Ovary (tissue), 9 donors: ENCODE measurements around the gene SLC12A2. TPM values are rescaled to one million over a fixed set of nuclear protein-coding genes. Genes with fewer than 3 reads are reported as not detected.

Experiments
- DNase-seq, 5 donors: peaks; one replicate each; pipeline ENCODE4 v3.0.0-alpha.2; 2019 to 2020
- H3K27ac ChIP-seq, 2 donors: fragments of 200-600 bp; one replicate each; pipeline versions ENCODE4 v1.5.1 to v1.8.0; 2019 to 2022
- H3K27me3 ChIP-seq: fragments of 200-600 bp; one replicate; pipeline ENCODE4 v1.8.0; 2022
- H3K36me3 ChIP-seq: fragments of 200-600 bp; sonication (generic); one replicate; pipeline ENCODE4 v1.5.1; 2019
- H3K4me1 ChIP-seq: one replicate; pipeline ENCODE4 v1.8.1; 2013; ENCODE audit warnings: mild to moderate bottlenecking, moderate library complexity; ENCODE audit not compliant: insufficient read depth
- H3K4me3 ChIP-seq: fragments of 200-600 bp; sonication (generic); one replicate; pipeline ENCODE4 v1.5.1; 2017
- H3K9me3 ChIP-seq, 2 donors: fragments of 200-600 bp in 1 of 2; sonication (generic) in 1 of 2; one replicate each; pipeline versions ENCODE4 v1.5.1 to v1.8.1; 2013 to 2019; ENCODE audit warnings: mild to moderate bottlenecking in 1 of 2, moderate library complexity in 1 of 2
- CTCF ChIP-seq, 3 donors: fragments of 450-650 bp in 2 of 3; fragments of 200-600 bp in 1 of 3; IDR thresholded peaks; one replicate each; pipeline versions ENCODE4 v1.5.1 to v1.8.0; 2016 to 2022; ENCODE audit warnings: antibody characterized with exemption in 3 of 3, mild to moderate bottlenecking in 1 of 3
- EP300 ChIP-seq: sonication (generic); formaldehyde crosslinking; IDR thresholded peaks from one replicate; pipeline ENCODE4 v1.6.1; 2017; ENCODE audit warnings: antibody characterized with exemption
- POLR2A ChIP-seq: fragments of 450-650 bp; IDR thresholded peaks from one replicate; pipeline ENCODE4 v1.6.1; 2017; ENCODE audit warnings: antibody characterized with exemption, mild to moderate bottlenecking, moderate library complexity
- WGBS, 3 donors: extraction: QIAGEN DNeasy Blood & Tissue Kit in 1 of 3; methylation state at CpG; one replicate each; pipeline versions ENCODE4 v1.1.5 to v1.1.7; 2013 to 2017; 5-methylcytosine and 5-hydroxymethylcytosine counted together
- intact Hi-C, 4 donors: fragments of 100-400 bp; cut with DNase I; formaldehyde crosslinking; loops; one replicate each; pipeline versions ENCODE4 v1.11.0 to v1.15.1; 2022 to 2023
- polyA plus RNA-seq, 2 donors: library from polyadenylated mRNA; stranded (reverse); fragments of 200-250 nt in 1 of 2; fragments of 350-450 nt in 1 of 2; fragmentation: Illumina TruSeq in 1 of 2; extraction: RNeasy Lipid Tissue Mini Kit (QIAGEN cat#74804) in 1 of 2; gene quantifications; one replicate each; pipeline ENCODE4 v1.2.3, GENCODE V29; 2013 to 2014
- total RNA-seq, 7 donors: library from RNA; depleted of rRNA in 2 of 7; stranded (reverse); fragments of >200 nt in 2 of 7; fragmentation: NEBNext Ultra II Directional in 3 of 7; extraction: Animal tissue kit (Norgen Biotek cat#: 25700) in 3 of 7; gene quantifications; one replicate each; pipeline versions ENCODE4 v1.1.0 to v1.2.4, GENCODE V29; 2016 to 2023
- donor health status: DM: no; HTN: no; CAD: no; lungs with moderate emphysema.
- donor health status: DM: no; HTN: no; CAD: no.
- donor health status: Bipolar disorder and iron deficiency.
- donor health status: DM: yes; HTN: yes; CAD: no.
- donor health status: DM: no; HTN: no; CAD: no.
- donor health status: DM: yes; HTN: yes; CAD: no.

Gene SLC12A2
- total and polyA plus RNA-seq, 9 donors = 7.0 to 31.6 (median 20.5) TPM

- intact Hi-C loops = no loop called here
Observed at GRCh38 chr5:128163991-128164390, 80.4 kb downstream of the SLC12A2 start.

DNA sequence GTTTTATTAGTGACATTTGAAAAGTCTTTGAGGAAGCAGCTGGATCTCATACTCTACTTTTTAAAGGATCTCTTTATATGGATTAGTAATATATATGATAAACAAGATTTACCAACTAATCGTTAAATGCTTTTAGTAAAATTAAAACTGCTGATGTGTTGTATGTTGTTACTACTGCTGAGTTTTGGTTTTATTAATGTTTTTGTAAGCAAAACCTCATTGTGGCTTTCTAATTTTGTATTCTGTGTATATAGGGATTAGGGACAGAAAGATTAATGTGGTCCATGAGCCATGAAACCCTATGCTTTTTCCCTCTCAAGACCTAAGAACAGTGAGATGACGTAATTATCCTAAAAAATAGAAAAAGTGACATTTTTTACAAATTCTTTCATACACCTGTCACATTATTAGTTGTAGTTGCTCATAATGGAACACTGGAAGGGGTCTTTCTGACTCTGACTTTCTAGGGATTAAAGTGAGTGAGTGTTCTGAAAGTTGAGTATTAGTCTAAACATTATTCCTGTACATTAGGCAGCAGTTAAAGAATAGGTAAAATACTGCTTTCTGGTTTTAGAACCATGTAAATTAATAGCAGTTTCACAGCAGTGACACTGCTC is 85.9 kb downstream of the SLC12A2 start:
- H3K4me1 ChIP-seq = no peaks in the 10 kb centered on the region
- no peak overlapping the region for H3K4me3 ChIP-seq
- H3K27ac ChIP-seq = no peak overlapping the region
- no peaks in the 10 kb centered on the region for H3K9me3 ChIP-seq
- intact Hi-C loops = no loop called here
- TF ChIP-seq CTCF (IDR thresholded peaks at IDR 0.05) (no peak), POLR2A (no peak)
- H3K36me3 ChIP-seq = no peaks in the 10 kb centered on the region
- WGBS, 3 donors = 91 to 93% (median 92%) methylated on average over 2 of the region's 2 CpGs
- DNase-seq = no peak
- no peaks in the 10 kb centered on the region for H3K27me3 ChIP-seq

More at GRCh38 chr5:128163991-128164390, 80.4 kb downstream of the SLC12A2 start:
- TF ChIP-seq POLR2A (no peak), CTCF (IDR thresholded peaks at IDR 0.05) (no peak), EP300 (no peak)
- no peaks in the 10 kb centered on the region for H3K27me3 ChIP-seq
- no peak for DNase-seq
- no peaks in the 10 kb centered on the region for H3K36me3 ChIP-seq
- no peak overlapping the region for H3K27ac ChIP-seq
- H3K4me1 ChIP-seq = no peaks in the 10 kb centered on the region
- H3K4me3 ChIP-seq = no peak overlapping the region
- 63 to 67% (median 64%) methylated on average over 2 of the region's 2 CpGs for WGBS, 3 donors
- H3K9me3 ChIP-seq = no peaks in the 10 kb centered on the region

- Histone ChIP-seq H3K27ac (no peak overlapping the region), H3K27me3 (no peaks in the 10 kb centered on the region), H3K4me3 (no peak overlapping the region), H3K36me3 (no peaks in the 10 kb centered on the region), H3K9me3 (no peaks in the 10 kb centered on the region), H3K4me1 (no peaks in the 10 kb centered on the region)
- TF ChIP-seq POLR2A (no peak), CTCF (IDR thresholded peaks at IDR 0.05) (no peak), EP300 (no peak)
- no peak for DNase-seq
- 60 to 91% (median 78%) methylated on average over 1 of the region's 1 CpG for WGBS, 3 donors
- intact Hi-C loops = no loop called here
Observed at GRCh38 chr5:128172102-128172501, 88.5 kb downstream of the SLC12A2 start.

GRCh38 chr5:128174951-128175350 is 91.4 kb downstream of the SLC12A2 start:
- no peak overlapping the region for H3K27ac ChIP-seq
- intact Hi-C loops = no loop called here
- H3K9me3 ChIP-seq = no peaks in the 10 kb centered on the region
- DNase-seq = no peak
- no peaks in the 10 kb centered on the region for H3K36me3 ChIP-seq
- 51 to 69% (median 59%) methylated on average over 2 of the region's 2 CpGs for WGBS, 3 donors
- no peak overlapping the region for H3K4me3 ChIP-seq
- TF ChIP-seq POLR2A (no peak), EP300 (no peak), CTCF (IDR thresholded peaks at IDR 0.05) (no peak)
- H3K4me1 ChIP-seq = no peaks in the 10 kb centered on the region
- no peaks in the 10 kb centered on the region for H3K27me3 ChIP-seq
